ENCODE measurements around the gene PTPRM. TPM values are rescaled to one million over a fixed set of nuclear protein-coding genes. Genes with fewer than 3 reads are reported as not detected.

PTPRM gene
- polyA plus RNA-seq, 1 donor (not counting 4 experiments of a cell fraction or from before 2014, with no cell fraction given): 54.5 TPM

DNA sequence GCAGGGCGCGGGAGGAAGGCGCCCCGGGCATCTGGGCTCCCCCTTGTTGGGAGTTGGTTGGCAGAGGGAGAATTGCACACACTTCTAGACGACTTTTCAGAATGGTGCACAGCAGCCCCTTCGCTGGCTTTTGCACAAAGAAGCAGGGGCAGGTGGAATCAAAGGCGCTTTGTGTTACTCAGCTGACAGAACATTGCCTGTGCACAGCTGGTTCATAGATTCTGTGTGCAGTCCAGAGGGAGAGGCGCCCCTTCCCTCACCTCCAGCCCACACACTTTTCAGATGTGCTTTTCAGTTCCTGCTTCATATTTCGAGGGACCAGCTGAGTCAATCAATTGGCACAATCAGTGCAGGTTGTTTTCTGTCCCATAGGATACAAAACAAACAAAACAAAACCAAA is 693.7 kb downstream of the PTPRM start:
- no peak for TF ChIP-seq EZH2 (IDR thresholded peaks at IDR 0.05; ENCODE audit: low read length)
- TF ChIP-seq, protein P1, sequence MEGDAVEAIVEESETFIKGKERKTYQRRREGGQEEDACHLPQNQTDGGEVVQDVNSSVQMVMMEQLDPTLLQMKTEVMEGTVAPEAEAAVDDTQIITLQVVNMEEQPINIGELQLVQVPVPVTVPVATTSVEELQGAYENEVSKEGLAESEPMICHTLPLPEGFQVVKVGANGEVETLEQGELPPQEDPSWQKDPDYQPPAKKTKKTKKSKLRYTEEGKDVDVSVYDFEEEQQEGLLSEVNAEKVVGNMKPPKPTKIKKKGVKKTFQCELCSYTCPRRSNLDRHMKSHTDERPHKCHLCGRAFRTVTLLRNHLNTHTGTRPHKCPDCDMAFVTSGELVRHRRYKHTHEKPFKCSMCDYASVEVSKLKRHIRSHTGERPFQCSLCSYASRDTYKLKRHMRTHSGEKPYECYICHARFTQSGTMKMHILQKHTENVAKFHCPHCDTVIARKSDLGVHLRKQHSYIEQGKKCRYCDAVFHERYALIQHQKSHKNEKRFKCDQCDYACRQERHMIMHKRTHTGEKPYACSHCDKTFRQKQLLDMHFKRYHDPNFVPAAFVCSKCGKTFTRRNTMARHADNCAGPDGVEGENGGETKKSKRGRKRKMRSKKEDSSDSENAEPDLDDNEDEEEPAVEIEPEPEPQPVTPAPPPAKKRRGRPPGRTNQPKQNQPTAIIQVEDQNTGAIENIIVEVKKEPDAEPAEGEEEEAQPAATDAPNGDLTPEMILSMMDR (optimal IDR thresholded peaks at IDR 0.05 in 1 of 3, IDR thresholded peaks at IDR 0.05 in 1 of 3, conservative IDR thresholded peaks at IDR 0.05 in 1 of 3; ENCODE audit: extremely low read depth in 1 of 3, insufficient read depth in 2 of 3, low read length in 3 of 3): no peak
- no peaks in the 10 kb centered on the region for H3K9me3 ChIP-seq (ENCODE audit: control insufficient read depth, low read depth, low read length)
- no peak overlapping the region for H3K4me3 ChIP-seq (ENCODE audit: control insufficient read depth in 2 of 3, extremely low read depth in 1 of 3, insufficient read depth in 2 of 3, low read depth in 1 of 3, low read length in 3 of 3)
- peaks cover 9% of the 10 kb centered on the region for H3K4me1 ChIP-seq (ENCODE audit: control insufficient read depth, extremely low read depth, insufficient read depth, low read length)
- no peak overlapping the region for H3K9ac ChIP-seq (ENCODE audit: control insufficient read depth, extremely low read depth, insufficient read depth, low read length)
- no peak overlapping the region for H3K4me2 ChIP-seq (ENCODE audit: control insufficient read depth, extremely low read depth, insufficient read depth, low read depth, low read length)
- H3K27ac ChIP-seq (ENCODE audit: control insufficient read depth, insufficient read depth, low read length): no peak overlapping the region
- no peaks in the 10 kb centered on the region for H4K20me1 ChIP-seq (ENCODE audit: control insufficient read depth, extremely low read depth, insufficient read depth, low read length)
- no peaks in the 10 kb centered on the region for H3K79me2 ChIP-seq (ENCODE audit: control insufficient read depth, insufficient read depth, low read length)
- H2AFZ ChIP-seq (ENCODE audit: control insufficient read depth, low read length): no peak overlapping the region
- peaks cover 3% of the 10 kb centered on the region for H3K9me1 ChIP-seq (ENCODE audit: control insufficient read depth, extremely low read depth, insufficient read depth, low read length)
- dilution Hi-C loops (cut with MboI; ENCODE audit: extremely low pct_ligation_motif_present, low sequenced_read_pairs): no loop called here
- FAIRE-seq (no peak), DNase-seq (ENCODE audit: low read depth, low spot score) (no peak)
- H3K27me3 ChIP-seq (ENCODE audit: control insufficient read depth, extremely low read depth, insufficient read depth, low read length): no peaks in the 10 kb centered on the region
- no peaks in the 10 kb centered on the region for H3K36me3 ChIP-seq (ENCODE audit: control insufficient read depth in 2 of 2, extremely low read depth in 1 of 2, insufficient read depth in 2 of 2, low read length in 2 of 2)

DNA sequence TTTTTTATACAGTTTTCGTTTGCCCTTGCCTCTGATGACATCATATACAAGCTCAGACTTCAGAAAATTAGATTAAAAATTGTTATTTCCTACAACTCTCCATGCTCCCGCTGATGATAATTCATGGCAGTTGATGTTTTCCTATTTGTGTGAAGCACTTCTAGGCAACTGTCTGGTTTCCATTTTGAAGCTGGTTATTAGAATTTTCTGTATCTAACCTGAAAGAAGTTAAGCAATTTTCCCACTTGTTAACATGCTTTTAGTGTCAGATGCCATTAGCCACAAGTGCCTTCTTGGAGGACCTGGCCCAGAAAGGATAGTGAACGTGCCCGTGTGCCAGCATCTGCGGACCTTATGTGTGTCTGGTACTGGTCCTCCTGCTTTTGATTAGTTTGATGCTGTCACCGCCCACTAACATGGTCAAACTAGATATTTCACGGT is 694.6 kb downstream of the PTPRM start:
- H3K4me1 ChIP-seq (ENCODE audit: control insufficient read depth, extremely low read depth, insufficient read depth, low read length): peaks cover 9% of the 10 kb centered on the region
- no peak overlapping the region for H3K27ac ChIP-seq (ENCODE audit: control insufficient read depth, insufficient read depth, low read length)
- H2AFZ ChIP-seq (ENCODE audit: control insufficient read depth, low read length): no peak overlapping the region
- H3K9me3 ChIP-seq (ENCODE audit: control insufficient read depth, low read depth, low read length): no peaks in the 10 kb centered on the region
- TF ChIP-seq EZH2 (IDR thresholded peaks at IDR 0.05; ENCODE audit: low read length): no peak
- TF ChIP-seq, protein P1 (optimal IDR thresholded peaks at IDR 0.05 in 1 of 3, IDR thresholded peaks at IDR 0.05 in 1 of 3, conservative IDR thresholded peaks at IDR 0.05 in 1 of 3; ENCODE audit: extremely low read depth in 1 of 3, insufficient read depth in 2 of 3, low read length in 3 of 3): no peak
- dilution Hi-C loops (cut with MboI; ENCODE audit: extremely low pct_ligation_motif_present, low sequenced_read_pairs): no loop called here
- no peak for FAIRE-seq
- no peak for DNase-seq (ENCODE audit: low read depth, low spot score)
- H3K36me3 ChIP-seq (ENCODE audit: control insufficient read depth in 2 of 2, extremely low read depth in 1 of 2, insufficient read depth in 2 of 2, low read length in 2 of 2): no peaks in the 10 kb centered on the region
- H3K27me3 ChIP-seq (ENCODE audit: control insufficient read depth, extremely low read depth, insufficient read depth, low read length): no peaks in the 10 kb centered on the region
- H4K20me1 ChIP-seq (ENCODE audit: control insufficient read depth, extremely low read depth, insufficient read depth, low read length): no peaks in the 10 kb centered on the region
- no peak overlapping the region for H3K4me3 ChIP-seq (ENCODE audit: control insufficient read depth in 2 of 3, extremely low read depth in 1 of 3, insufficient read depth in 2 of 3, low read depth in 1 of 3, low read length in 3 of 3)
- H3K9ac ChIP-seq (ENCODE audit: control insufficient read depth, extremely low read depth, insufficient read depth, low read length): no peak overlapping the region
- H3K9me1 ChIP-seq (ENCODE audit: control insufficient read depth, extremely low read depth, insufficient read depth, low read length): peaks cover 3% of the 10 kb centered on the region
- H3K79me2 ChIP-seq (ENCODE audit: control insufficient read depth, insufficient read depth, low read length): no peaks in the 10 kb centered on the region
- no peak overlapping the region for H3K4me2 ChIP-seq (ENCODE audit: control insufficient read depth, extremely low read depth, insufficient read depth, low read depth, low read length)
